MM.1S (cell line): ENCODE measurements around the gene CNNM1.

Source experiments
- CTCF ChIP-seq: fragments of 300-600 bp; sonication (generic); IDR thresholded peaks from 2 replicates; pipeline ENCODE4 v1.5.1; 2016; ENCODE audit warnings: antibody characterized with exemption, low read length, mixed read lengths
- EZH2 ChIP-seq: fragments of 300-600 bp; sonication (generic); optimal IDR thresholded peaks from 2 replicates; pipeline ENCODE3; 2017; ENCODE audit warnings: low read depth, mild to moderate bottlenecking, antibody characterized with exemption, low read length, mixed read lengths
- EZH2phosphoT487 ChIP-seq: fragments of 300-600 bp; sonication (generic); IDR thresholded peaks from 2 replicates; pipeline ENCODE4 v1.6.1; 2018; ENCODE audit warnings: antibody characterized with exemption, low read length

GRCh38 chr10:99328579-99329303 lies 415 bp upstream of the CNNM1 start:
- TF ChIP-seq CTCF: no peak
- TF ChIP-seq EZH2phosphoT487: no peak
- TF ChIP-seq EZH2: no peak
